Neuronal stem cell (in vitro differentiated cells): ENCODE results near the gene KCNJ1.

Source experiments
- DNase-seq: peaks from one replicate; pipeline ENCODE4 v3.0.0-alpha.2; 2013; ENCODE audit warnings: low spot score
- H2AFZ ChIP-seq: one replicate; pipeline ENCODE4 v1.6.1; 2013; ENCODE audit warnings: mild to moderate bottlenecking, low read length, inconsistent platforms
- H2AK5ac ChIP-seq: 2 replicates; pipeline ENCODE4 v1.6.1; 2013; ENCODE audit warnings: low read depth, mild to moderate bottlenecking, inconsistent platforms, low read length, moderate library complexity, mixed read lengths
- H2BK120ac ChIP-seq: 2 replicates; pipeline ENCODE4 v1.6.1; 2013; ENCODE audit warnings: low read depth, mild to moderate bottlenecking, inconsistent platforms, low read length, moderate library complexity, mixed read lengths
- H2BK12ac ChIP-seq: one replicate; pipeline ENCODE4 v1.6.1; 2013; ENCODE audit warnings: low read length, inconsistent platforms
- H2BK15ac ChIP-seq: 2 replicates; pipeline ENCODE4 v1.6.1; 2013; ENCODE audit warnings: mild to moderate bottlenecking, low read length, inconsistent platforms, mixed read lengths
- H2BK5ac ChIP-seq: one replicate; pipeline ENCODE4 v1.6.1; 2013; ENCODE audit warnings: inconsistent platforms, mild to moderate bottlenecking, low read length, moderate library complexity
- H3K14ac ChIP-seq: one replicate; pipeline ENCODE4 v1.6.1; 2013; ENCODE audit warnings: low read length, inconsistent platforms
- H3K18ac ChIP-seq: 2 replicates; pipeline ENCODE4 v1.6.1; 2013; ENCODE audit warnings: low read length, inconsistent platforms
- H3K23ac ChIP-seq: 2 replicates; pipeline ENCODE4 v1.6.1; 2013; ENCODE audit warnings: low read depth, mild to moderate bottlenecking, mixed read lengths, low read length, inconsistent platforms; ENCODE audit not compliant: poor library complexity
- H3K27ac ChIP-seq: replicated peaks from 3 replicates; pipeline ENCODE4 v1.5.1; 2013; ENCODE audit warnings: low read length, inconsistent platforms
- H3K27me3 ChIP-seq, 3 experiments: 2 replicates each; pipeline ENCODE4 v1.6.1; 2013; ENCODE audit warnings: low read length in 3 of 3, mild to moderate bottlenecking in 2 of 3, inconsistent platforms in 1 of 3, low read depth in 1 of 3, mixed read lengths in 1 of 3, moderate library complexity in 1 of 3; ENCODE audit not compliant: control insufficient read depth in 3 of 3, insufficient read depth in 3 of 3
- H3K36me3 ChIP-seq, 2 donors: replicated peaks in 1 of 2; 2 replicates each; pipeline ENCODE4 v1.6.1; 2013; ENCODE audit warnings: low read length in 2 of 2; ENCODE audit not compliant: control insufficient read depth in 2 of 2, insufficient read depth in 2 of 2
- H3K4ac ChIP-seq: 2 replicates; pipeline ENCODE4 v1.6.1; 2013; ENCODE audit warnings: inconsistent platforms, mild to moderate bottlenecking, low read length, moderate library complexity
- H3K4me1 ChIP-seq, 2 donors: 1 replicate in 1 of 2; 2 replicates in 1 of 2; pipeline ENCODE4 v1.6.1; 2013; ENCODE audit warnings: low read length in 2 of 2, low read depth in 1 of 2; ENCODE audit not compliant: control insufficient read depth in 2 of 2, insufficient read depth in 1 of 2
- H3K4me2 ChIP-seq: one replicate; pipeline ENCODE4 v1.6.1; 2013; ENCODE audit warnings: mild to moderate bottlenecking, low read length, inconsistent platforms; ENCODE audit not compliant: insufficient read depth, poor library complexity, severe bottlenecking
- H3K4me3 ChIP-seq, 2 donors: 2 replicates each; pipeline ENCODE4 v1.5.1; 2013; ENCODE audit warnings: low read length in 2 of 2, mild to moderate bottlenecking in 2 of 2, inconsistent platforms in 1 of 2, moderate library complexity in 1 of 2
- H3K79me1 ChIP-seq: one replicate; pipeline ENCODE4 v1.6.1; 2013; ENCODE audit warnings: low read depth, mild to moderate bottlenecking, inconsistent platforms, low read length, moderate library complexity
- H3K9ac ChIP-seq: one replicate; pipeline ENCODE4 v1.6.1; 2013; ENCODE audit warnings: mild to moderate bottlenecking, low read depth, low read length, inconsistent platforms; ENCODE audit not compliant: poor library complexity
- H3K9me3 ChIP-seq, 2 donors: replicated peaks in 1 of 2; 2 replicates each; pipeline versions ENCODE3 to v1.6.1; 2013; ENCODE audit warnings: low read length in 2 of 2, mild to moderate bottlenecking in 2 of 2, inconsistent platforms in 1 of 2, low read depth in 1 of 2, mixed read lengths in 1 of 2, moderate library complexity in 1 of 2; ENCODE audit not compliant: control insufficient read depth in 2 of 2, insufficient read depth in 1 of 2
- H4K8ac ChIP-seq: one replicate; pipeline ENCODE4 v1.6.1; 2013; ENCODE audit warnings: low read depth, mild to moderate bottlenecking, inconsistent platforms, low read length, moderate library complexity
- H4K91ac ChIP-seq: one replicate; pipeline ENCODE4 v1.6.1; 2013; ENCODE audit warnings: low read length, low read depth, mild to moderate bottlenecking, inconsistent platforms; ENCODE audit not compliant: poor library complexity
- WGBS, 2 donors: extraction: QIAGEN DNeasy Blood & Tissue Kit; methylation state at CpG; one replicate each; pipeline ENCODE4 v1.1.7; 2013; ENCODE audit warnings: missing lambda C conversion rate in 2 of 2, mixed read lengths in 1 of 2; ENCODE audit not compliant: insufficient read length in 2 of 2, insufficient replicate concordance in 1 of 2; ENCODE audit errors: extremely low coverage in 2 of 2; 5-methylcytosine and 5-hydroxymethylcytosine counted together

KCNJ1 gene

GRCh38 chr11:128796270-128796669 lies 70.8 kb downstream of the KCNJ1 start:
- Histone ChIP-seq H2AFZ (no peak overlapping the region), H2BK12ac (no peak overlapping the region), H3K4ac (no peak overlapping the region), H2BK5ac (no peak overlapping the region), H3K9ac (no peak overlapping the region), H4K91ac (no peak overlapping the region), H2BK15ac (no peak overlapping the region), H3K18ac (no peak overlapping the region), H3K9me3 (no peaks in the 10 kb centered on the region), H3K4me3 (no peak overlapping the region), H3K14ac (no peak overlapping the region), H3K4me1 (peaks cover 0 to 3% of the 10 kb centered on the region in 2 donors), H3K27ac (no peak overlapping the region), H3K36me3 (no peaks in the 10 kb centered on the region), H3K4me2 (no peak overlapping the region), H4K8ac (no peak overlapping the region), H2AK5ac (no peak overlapping the region), H3K79me1 (no peaks in the 10 kb centered on the region), H3K27me3 (no peaks in the 10 kb centered on the region), H2BK120ac (no peak overlapping the region), H3K23ac (no peak overlapping the region)
- no peak for DNase-seq
- no CpG with 5 or more reads among the region's 2 CpGs for WGBS, 2 donors

DNA sequence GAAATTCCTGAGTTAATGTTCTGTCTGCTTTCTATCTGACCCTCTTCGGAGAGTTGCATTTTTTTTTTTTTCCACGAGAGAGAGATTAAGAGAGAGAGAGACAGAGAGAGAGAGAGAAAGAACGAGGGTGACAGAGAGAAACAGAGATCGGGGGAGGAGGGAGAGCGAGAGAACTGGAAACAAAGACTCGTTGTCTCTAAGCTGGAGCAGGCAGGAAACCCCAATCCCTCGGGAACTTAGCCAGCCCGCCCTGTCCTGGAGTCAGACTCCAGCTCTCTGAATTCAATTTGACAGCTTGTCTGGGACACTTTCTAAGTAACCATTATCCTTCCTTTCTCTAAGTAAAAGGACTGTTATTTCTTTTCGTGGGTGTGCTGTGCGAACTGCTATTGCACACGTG lies 76.9 kb downstream of the KCNJ1 start:
- Histone ChIP-seq H3K18ac (no peak overlapping the region), H3K4me2 (no peak overlapping the region), H4K91ac (no peak overlapping the region), H3K4me3 (no peak overlapping the region), H3K4ac (no peak overlapping the region), H2AFZ (peak overlapping the region; percentile 86), H2BK15ac (no peak overlapping the region), H4K8ac (no peak overlapping the region), H3K27me3 (no peaks in the 10 kb centered on the region), H3K79me1 (no peaks in the 10 kb centered on the region), H3K23ac (no peak overlapping the region), H2AK5ac (no peak overlapping the region), H2BK12ac (no peak overlapping the region), H3K36me3 (no peaks in the 10 kb centered on the region), H3K14ac (no peak overlapping the region), H2BK120ac (no peak overlapping the region), H3K9me3 (no peaks in the 10 kb centered on the region), H2BK5ac (no peak overlapping the region), H3K4me1 (peaks cover 6 to 20% of the 10 kb centered on the region in 2 donors), H3K9ac (no peak overlapping the region), H3K27ac (no peak overlapping the region)
- no peak for DNase-seq
- WGBS, 2 donors, result no CpG with 5 or more reads among the region's 11 CpGs

- no peak overlapping the region for H3K27ac ChIP-seq
These were observed 77.5 kb downstream of the KCNJ1 start for GRCh38 chr11:128789497-128790150.

More at GRCh38 chr11:128789497-128790150, 77.5 kb downstream of the KCNJ1 start:
- H3K27me3 ChIP-seq, result no peaks in the 10 kb centered on the region
- H2BK120ac ChIP-seq, result no peak overlapping the region
- H3K4ac ChIP-seq, result no peak overlapping the region
- H3K4me2 ChIP-seq, result no peak overlapping the region
- no peak overlapping the region for H3K9ac ChIP-seq
- peak overlapping the region; percentile 86 for H2AFZ ChIP-seq
- H4K8ac ChIP-seq, result no peak overlapping the region
- no peak overlapping the region for H2BK5ac ChIP-seq
- H3K18ac ChIP-seq, result peak overlapping the region; percentile 86
- H2BK15ac ChIP-seq, result no peak overlapping the region
- no peak overlapping the region for H4K91ac ChIP-seq
- WGBS, 2 donors, result no CpG with 5 or more reads among the region's 17 CpGs
- peaks cover 8 to 22% of the 10 kb centered on the region in 2 donors for H3K4me1 ChIP-seq
- no peak overlapping the region for H3K23ac ChIP-seq
- H3K14ac ChIP-seq, result no peak overlapping the region
- no peaks in the 10 kb centered on the region for H3K36me3 ChIP-seq
- no peak overlapping the region for H2AK5ac ChIP-seq
- no peak overlapping the region for H2BK12ac ChIP-seq
- no peaks in the 10 kb centered on the region for H3K79me1 ChIP-seq
- no peaks in the 10 kb centered on the region for H3K9me3 ChIP-seq
- H3K4me3 ChIP-seq, result no peak overlapping the region
- no peak for DNase-seq
